SK-N-MC (cell line): Measurements from ENCODE around the gene CASP2.

Source experiments
- EZH2 ChIP-seq: fragments of 200-600 bp; sonication (generic); IDR thresholded peaks from one replicate; pipeline ENCODE4 v1.6.1; 2017; ENCODE audit warnings: antibody characterized with exemption
- FOXP2 ChIP-seq: optimal IDR thresholded peaks from 2 replicates; pipeline ENCODE3; 2011; ENCODE audit warnings: mild to moderate bottlenecking, moderate library complexity; ENCODE audit not compliant: insufficient read depth; ENCODE audit errors: extremely low read length, control extremely low read depth
- POLR2AphosphoS5 ChIP-seq: IDR thresholded peaks from 2 replicates; pipeline ENCODE4 v1.6.1; 2012; ENCODE audit warnings: mild to moderate bottlenecking, low read depth, low read length, borderline replicate concordance

- no peak for TF ChIP-seq POLR2AphosphoS5
- no peak for TF ChIP-seq EZH2
- TF ChIP-seq FOXP2 = no peak
Measured at GRCh38 chr7:143250199-143250598, 38.0 kb upstream of the CASP2 start.
